Astrocyte (in vitro differentiated cells and primary cell): Measurements from ENCODE around the gene P2RX5. TPM values are rescaled to one million over a fixed set of nuclear protein-coding genes. Genes with fewer than 3 reads are reported as not detected.

ENCODE experiments used
- DNase-seq: peaks from one replicate; pipeline ENCODE4 v3.0.0-alpha.2; 2010; ENCODE audit warnings: low read depth
- FAIRE-seq: peaks from 2 replicates; lab custom pipeline; 2011; peaks lifted over from hg19 to GRCh38; lab: Jason Lieb, UNC
- H2AFZ ChIP-seq: 2 replicates; pipeline ENCODE4 v1.6.0; 2012; ENCODE audit warnings: low read depth, low read length, inconsistent platforms
- H3K27ac ChIP-seq: 2 replicates; pipeline ENCODE4 v1.5.1; 2011; ENCODE audit warnings: low read depth, low read length, inconsistent platforms
- H3K27me3 ChIP-seq: 2 replicates; pipeline ENCODE4 v1.6.0; 2011; ENCODE audit warnings: low read length, inconsistent platforms; ENCODE audit not compliant: insufficient read depth
- H3K36me3 ChIP-seq: 2 replicates; pipeline ENCODE4 v1.5.1; 2011; ENCODE audit warnings: low read length, inconsistent platforms; ENCODE audit not compliant: insufficient read depth
- H3K4me1 ChIP-seq: 2 replicates; pipeline ENCODE4 v1.5.1; 2011; ENCODE audit warnings: low read length, inconsistent platforms; ENCODE audit not compliant: insufficient read depth
- H3K4me2 ChIP-seq: 2 replicates; pipeline ENCODE4 v1.6.0; 2012; ENCODE audit warnings: low read length, inconsistent platforms
- H3K4me3 ChIP-seq: 2 replicates; pipeline ENCODE4 v1.5.1; 2011; ENCODE audit warnings: low read depth, mild to moderate bottlenecking, low read length, inconsistent platforms; ENCODE audit not compliant: insufficient read depth
- H3K79me2 ChIP-seq: 2 replicates; pipeline ENCODE4 v1.6.0; 2012; ENCODE audit warnings: mild to moderate bottlenecking, low read length, inconsistent platforms; ENCODE audit not compliant: insufficient read depth
- H3K9ac ChIP-seq: 2 replicates; pipeline ENCODE4 v1.6.0; 2012; ENCODE audit warnings: mild to moderate bottlenecking, low read length, inconsistent platforms
- H3K9me3 ChIP-seq: 2 replicates; pipeline ENCODE4 v1.5.1; 2012; ENCODE audit warnings: low read depth, mild to moderate bottlenecking, low read length, inconsistent platforms; ENCODE audit not compliant: insufficient read depth
- H4K20me1 ChIP-seq: 2 replicates; pipeline ENCODE4 v1.6.0; 2012; ENCODE audit warnings: low read length, inconsistent platforms; ENCODE audit not compliant: insufficient read depth
- H3K27ac Mint-ChIP-seq: one replicate; pipeline ENCODE4 v1.8.0; 2021; ENCODE audit warnings: mild to moderate bottlenecking, mixed read lengths; ENCODE audit not compliant: unreplicated experiment
- H3K27me3 Mint-ChIP-seq: one replicate; pipeline ENCODE4 v1.8.0; 2021; ENCODE audit warnings: low read depth, mixed read lengths; ENCODE audit not compliant: unreplicated experiment
- H3K36me3 Mint-ChIP-seq: one replicate; pipeline ENCODE4 v1.8.0; 2021; ENCODE audit warnings: low read depth, mixed read lengths; ENCODE audit not compliant: unreplicated experiment
- H3K4me1 Mint-ChIP-seq: one replicate; pipeline ENCODE4 v1.8.0; 2021; ENCODE audit warnings: low read depth, mixed read lengths; ENCODE audit not compliant: unreplicated experiment
- H3K4me3 Mint-ChIP-seq: one replicate; pipeline ENCODE4 v1.8.0; 2021; ENCODE audit warnings: mild to moderate bottlenecking, moderate library complexity, mixed read lengths; ENCODE audit not compliant: unreplicated experiment
- H3K9me3 Mint-ChIP-seq: one replicate; pipeline ENCODE4 v1.8.0; 2021; ENCODE audit warnings: mild to moderate bottlenecking, mixed read lengths; ENCODE audit not compliant: unreplicated experiment
- CTCF ChIP-seq: IDR thresholded peaks from 2 replicates; pipeline ENCODE4 v1.5.1; 2011; ENCODE audit warnings: low read depth, mild to moderate bottlenecking, inconsistent platforms, low read length, moderate library complexity; ENCODE audit not compliant: insufficient read depth
- EZH2 ChIP-seq: IDR thresholded peaks from 2 replicates; pipeline ENCODE4 v1.6.1; 2012; ENCODE audit warnings: mild to moderate bottlenecking, low read length, inconsistent platforms; ENCODE audit not compliant: insufficient read depth
- total RNA-seq: library from RNA; stranded (reverse); gene quantifications from 2 replicates; pipeline ENCODE4 v1.2.1, GENCODE V29; 2021

P2RX5 gene
- total RNA-seq, 1 donor from 2014 or later: 2.4 TPM

GRCh38 chr17:3657874-3658783, 37.8 kb downstream of the P2RX5 start:
- no peak for DNase-seq
- no peak overlapping the region for H3K4me3 Mint-ChIP-seq
- peaks cover 6% of the 10 kb centered on the region for H3K4me1 Mint-ChIP-seq
- no peaks in the 10 kb centered on the region for H3K9me3 Mint-ChIP-seq
- H3K36me3 ChIP-seq: peaks cover 2% of the 10 kb centered on the region
- no peak for FAIRE-seq
- H3K4me3 ChIP-seq: no peak overlapping the region
- peaks cover 3% of the 10 kb centered on the region for H3K36me3 Mint-ChIP-seq
- H3K4me1 ChIP-seq: peaks cover 17% of the 10 kb centered on the region
- H3K27ac Mint-ChIP-seq: peak overlapping the region; percentile 53
- peaks cover 2% of the 10 kb centered on the region for H3K79me2 ChIP-seq
- H2AFZ ChIP-seq: no peak overlapping the region
- TF ChIP-seq CTCF (no peak), EZH2 (no peak)
- no peak overlapping the region for H3K4me2 ChIP-seq
- no peaks in the 10 kb centered on the region for H3K27me3 Mint-ChIP-seq
- H3K27ac ChIP-seq: no peak overlapping the region
- no peaks in the 10 kb centered on the region for H3K27me3 ChIP-seq
- H3K9me3 ChIP-seq: no peaks in the 10 kb centered on the region
- peaks cover 37% of the 10 kb centered on the region for H4K20me1 ChIP-seq
- no peak overlapping the region for H3K9ac ChIP-seq

GRCh38 chr17:3657588-3657869, 38.4 kb downstream of the P2RX5 start:
- Histone ChIP-seq H3K79me2 (no peaks in the 10 kb centered on the region), H3K27me3 (no peaks in the 10 kb centered on the region), H2AFZ (no peak overlapping the region), H3K4me2 (no peak overlapping the region), H3K9me3 (no peaks in the 10 kb centered on the region), H3K4me3 (no peak overlapping the region), H3K4me1 (peaks cover 17% of the 10 kb centered on the region), H4K20me1 (peaks cover 31% of the 10 kb centered on the region), H3K9ac (no peak overlapping the region), H3K36me3 (no peaks in the 10 kb centered on the region), H3K27ac (no peak overlapping the region)
- Mint-ChIP-seq H3K27me3 (no peaks in the 10 kb centered on the region), H3K4me1 (peaks cover 6% of the 10 kb centered on the region), H3K36me3 (peaks cover 3% of the 10 kb centered on the region), H3K4me3 (no peak overlapping the region), H3K9me3 (no peaks in the 10 kb centered on the region), H3K27ac (peak overlapping the region; percentile 26)
- TF ChIP-seq EZH2: no peak
- no peak for TF ChIP-seq CTCF
- DNase-seq: no peak
- FAIRE-seq: no peak
